NB4 (cell line): ENCODE results near the gene SPATA13.

ENCODE experiments used
- CTCF ChIP-seq: IDR thresholded peaks from one replicate; pipeline ENCODE4 v1.5.1; 2012; ENCODE audit warnings: low read depth, low read length
- MAX ChIP-seq: IDR thresholded peaks from 2 replicates; pipeline ENCODE4 v1.6.1; 2011; ENCODE audit warnings: low read depth, low read length
- MYC ChIP-seq: IDR thresholded peaks from 2 replicates; pipeline ENCODE4 v1.6.1; 2011; ENCODE audit warnings: low read depth, low read length
- POLR2A ChIP-seq: IDR thresholded peaks from 2 replicates; pipeline ENCODE4 v1.6.1; 2011; ENCODE audit warnings: mild to moderate bottlenecking; ENCODE audit not compliant: insufficient read length; ENCODE audit errors: extremely low read depth

GRCh38 chr13:24264976-24265375 is 104.5 kb downstream of the SPATA13 start:
- TF ChIP-seq CTCF (no peak), POLR2A (no peak), MYC (no peak), MAX (no peak)
